ENCODE results near the gene ALOX12B. TPM values are rescaled to one million over a fixed set of nuclear protein-coding genes. Genes with fewer than 3 reads are reported as not detected.

ALOX12B gene
- total and polyA plus RNA-seq, 2 of the 13 experiments (the other 11 are each of a cell fraction or from before 2014, with no cell fraction given): 0.13 TPM; not detected in 1

- TF ChIP-seq ZNF503 (CRISPR knock-in tag; IDR thresholded peaks at IDR 0.05) (no peak; the same call in 1 of the 2 replicates), ZNF205 (CRISPR knock-in tag; IDR thresholded peaks at IDR 0.05) (no peak; the same call in 1 of the 2 replicates), RBFOX2 (IDR thresholded peaks at IDR 0.05; ENCODE audit: low read depth, low read length) (no peak), ZMYM4 (CRISPR knock-in tag; IDR thresholded peaks at IDR 0.05) (0 out of 2 replicates have a peak, but pooled peaks have one; percentile 13), ZNF264 (CRISPR knock-in tag; IDR thresholded peaks at IDR 0.05) (no peak), RBM22 (optimal IDR thresholded peaks at IDR 0.05; ENCODE audit: low read length) (peak; percentile 97), NFKB2 (CRISPR knock-in tag; IDR thresholded peaks at IDR 0.05; ENCODE audit: borderline replicate concordance) (no peak), ZC3H4 (CRISPR knock-in tag; IDR thresholded peaks at IDR 0.05; ENCODE audit: borderline replicate concordance) (no peak), ZNF24 (IDR thresholded peaks at IDR 0.05) (peak; percentile 99), ZZZ3 (CRISPR knock-in tag; IDR thresholded peaks at IDR 0.05; ENCODE audit: borderline replicate concordance) (no peak), ZNF670 (CRISPR knock-in tag; IDR thresholded peaks at IDR 0.05; ENCODE audit: borderline replicate concordance) (no peak), RORA (CRISPR knock-in tag; IDR thresholded peaks at IDR 0.05) (no peak), MED8 (CRISPR knock-in tag; IDR thresholded peaks at IDR 0.05; ENCODE audit: insufficient replicate concordance) (no peak)
- TF ChIP-seq, protein P1, sequence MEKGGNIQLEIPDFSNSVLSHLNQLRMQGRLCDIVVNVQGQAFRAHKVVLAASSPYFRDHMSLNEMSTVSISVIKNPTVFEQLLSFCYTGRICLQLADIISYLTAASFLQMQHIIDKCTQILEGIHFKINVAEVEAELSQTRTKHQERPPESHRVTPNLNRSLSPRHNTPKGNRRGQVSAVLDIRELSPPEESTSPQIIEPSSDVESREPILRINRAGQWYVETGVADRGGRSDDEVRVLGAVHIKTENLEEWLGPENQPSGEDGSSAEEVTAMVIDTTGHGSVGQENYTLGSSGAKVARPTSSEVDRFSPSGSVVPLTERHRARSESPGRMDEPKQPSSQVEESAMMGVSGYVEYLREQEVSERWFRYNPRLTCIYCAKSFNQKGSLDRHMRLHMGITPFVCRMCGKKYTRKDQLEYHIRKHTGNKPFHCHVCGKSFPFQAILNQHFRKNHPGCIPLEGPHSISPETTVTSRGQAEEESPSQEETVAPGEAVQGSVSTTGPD (CRISPR knock-in tag; IDR thresholded peaks at IDR 0.05): peak; percentile 32; the same call in 1 of the 2 replicates
- TF ChIP-seq, protein P2, sequence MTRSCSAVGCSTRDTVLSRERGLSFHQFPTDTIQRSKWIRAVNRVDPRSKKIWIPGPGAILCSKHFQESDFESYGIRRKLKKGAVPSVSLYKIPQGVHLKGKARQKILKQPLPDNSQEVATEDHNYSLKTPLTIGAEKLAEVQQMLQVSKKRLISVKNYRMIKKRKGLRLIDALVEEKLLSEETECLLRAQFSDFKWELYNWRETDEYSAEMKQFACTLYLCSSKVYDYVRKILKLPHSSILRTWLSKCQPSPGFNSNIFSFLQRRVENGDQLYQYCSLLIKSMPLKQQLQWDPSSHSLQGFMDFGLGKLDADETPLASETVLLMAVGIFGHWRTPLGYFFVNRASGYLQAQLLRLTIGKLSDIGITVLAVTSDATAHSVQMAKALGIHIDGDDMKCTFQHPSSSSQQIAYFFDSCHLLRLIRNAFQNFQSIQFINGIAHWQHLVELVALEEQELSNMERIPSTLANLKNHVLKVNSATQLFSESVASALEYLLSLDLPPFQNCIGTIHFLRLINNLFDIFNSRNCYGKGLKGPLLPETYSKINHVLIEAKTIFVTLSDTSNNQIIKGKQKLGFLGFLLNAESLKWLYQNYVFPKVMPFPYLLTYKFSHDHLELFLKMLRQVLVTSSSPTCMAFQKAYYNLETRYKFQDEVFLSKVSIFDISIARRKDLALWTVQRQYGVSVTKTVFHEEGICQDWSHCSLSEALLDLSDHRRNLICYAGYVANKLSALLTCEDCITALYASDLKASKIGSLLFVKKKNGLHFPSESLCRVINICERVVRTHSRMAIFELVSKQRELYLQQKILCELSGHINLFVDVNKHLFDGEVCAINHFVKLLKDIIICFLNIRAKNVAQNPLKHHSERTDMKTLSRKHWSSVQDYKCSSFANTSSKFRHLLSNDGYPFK (CRISPR knock-in tag; IDR thresholded peaks at IDR 0.05; ENCODE audit: borderline replicate concordance): 0 out of 2 replicates have a peak, but pooled peaks have one; percentile 37
- TF ChIP-seq, protein P3, sequence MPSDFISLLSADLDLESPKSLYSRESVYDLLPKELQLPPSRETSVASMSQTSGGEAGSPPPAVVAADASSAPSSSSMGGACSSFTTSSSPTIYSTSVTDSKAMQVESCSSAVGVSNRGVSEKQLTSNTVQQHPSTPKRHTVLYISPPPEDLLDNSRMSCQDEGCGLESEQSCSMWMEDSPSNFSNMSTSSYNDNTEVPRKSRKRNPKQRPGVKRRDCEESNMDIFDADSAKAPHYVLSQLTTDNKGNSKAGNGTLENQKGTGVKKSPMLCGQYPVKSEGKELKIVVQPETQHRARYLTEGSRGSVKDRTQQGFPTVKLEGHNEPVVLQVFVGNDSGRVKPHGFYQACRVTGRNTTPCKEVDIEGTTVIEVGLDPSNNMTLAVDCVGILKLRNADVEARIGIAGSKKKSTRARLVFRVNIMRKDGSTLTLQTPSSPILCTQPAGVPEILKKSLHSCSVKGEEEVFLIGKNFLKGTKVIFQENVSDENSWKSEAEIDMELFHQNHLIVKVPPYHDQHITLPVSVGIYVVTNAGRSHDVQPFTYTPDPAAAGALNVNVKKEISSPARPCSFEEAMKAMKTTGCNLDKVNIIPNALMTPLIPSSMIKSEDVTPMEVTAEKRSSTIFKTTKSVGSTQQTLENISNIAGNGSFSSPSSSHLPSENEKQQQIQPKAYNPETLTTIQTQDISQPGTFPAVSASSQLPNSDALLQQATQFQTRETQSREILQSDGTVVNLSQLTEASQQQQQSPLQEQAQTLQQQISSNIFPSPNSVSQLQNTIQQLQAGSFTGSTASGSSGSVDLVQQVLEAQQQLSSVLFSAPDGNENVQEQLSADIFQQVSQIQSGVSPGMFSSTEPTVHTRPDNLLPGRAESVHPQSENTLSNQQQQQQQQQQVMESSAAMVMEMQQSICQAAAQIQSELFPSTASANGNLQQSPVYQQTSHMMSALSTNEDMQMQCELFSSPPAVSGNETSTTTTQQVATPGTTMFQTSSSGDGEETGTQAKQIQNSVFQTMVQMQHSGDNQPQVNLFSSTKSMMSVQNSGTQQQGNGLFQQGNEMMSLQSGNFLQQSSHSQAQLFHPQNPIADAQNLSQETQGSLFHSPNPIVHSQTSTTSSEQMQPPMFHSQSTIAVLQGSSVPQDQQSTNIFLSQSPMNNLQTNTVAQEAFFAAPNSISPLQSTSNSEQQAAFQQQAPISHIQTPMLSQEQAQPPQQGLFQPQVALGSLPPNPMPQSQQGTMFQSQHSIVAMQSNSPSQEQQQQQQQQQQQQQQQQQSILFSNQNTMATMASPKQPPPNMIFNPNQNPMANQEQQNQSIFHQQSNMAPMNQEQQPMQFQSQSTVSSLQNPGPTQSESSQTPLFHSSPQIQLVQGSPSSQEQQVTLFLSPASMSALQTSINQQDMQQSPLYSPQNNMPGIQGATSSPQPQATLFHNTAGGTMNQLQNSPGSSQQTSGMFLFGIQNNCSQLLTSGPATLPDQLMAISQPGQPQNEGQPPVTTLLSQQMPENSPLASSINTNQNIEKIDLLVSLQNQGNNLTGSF (CRISPR knock-in tag; IDR thresholded peaks at IDR 0.05): no peak
These were observed 32.3 kb upstream of the ALOX12B start (continued) for GRCh38 chr17:8119581-8120519.

Data from HepG2 (cell line).